GM23248 (cell line): ENCODE results near the gene SPEM1.

Experiments
- EZH2 ChIP-seq: fragments of 200-600 bp; sonication (generic); IDR thresholded peaks from 2 replicates; pipeline ENCODE4 v1.6.1; 2018; ENCODE audit warnings: antibody characterized with exemption, mild to moderate bottlenecking; ENCODE audit not compliant: insufficient read depth, poor library complexity, severe bottlenecking
- EZH2phosphoT487 ChIP-seq: fragments of 200-600 bp; sonication (generic); IDR thresholded peaks from 2 replicates; pipeline ENCODE4 v1.6.1; 2018; ENCODE audit warnings: antibody characterized with exemption, moderate library complexity, mild to moderate bottlenecking, low read depth; ENCODE audit not compliant: insufficient read depth

DNA sequence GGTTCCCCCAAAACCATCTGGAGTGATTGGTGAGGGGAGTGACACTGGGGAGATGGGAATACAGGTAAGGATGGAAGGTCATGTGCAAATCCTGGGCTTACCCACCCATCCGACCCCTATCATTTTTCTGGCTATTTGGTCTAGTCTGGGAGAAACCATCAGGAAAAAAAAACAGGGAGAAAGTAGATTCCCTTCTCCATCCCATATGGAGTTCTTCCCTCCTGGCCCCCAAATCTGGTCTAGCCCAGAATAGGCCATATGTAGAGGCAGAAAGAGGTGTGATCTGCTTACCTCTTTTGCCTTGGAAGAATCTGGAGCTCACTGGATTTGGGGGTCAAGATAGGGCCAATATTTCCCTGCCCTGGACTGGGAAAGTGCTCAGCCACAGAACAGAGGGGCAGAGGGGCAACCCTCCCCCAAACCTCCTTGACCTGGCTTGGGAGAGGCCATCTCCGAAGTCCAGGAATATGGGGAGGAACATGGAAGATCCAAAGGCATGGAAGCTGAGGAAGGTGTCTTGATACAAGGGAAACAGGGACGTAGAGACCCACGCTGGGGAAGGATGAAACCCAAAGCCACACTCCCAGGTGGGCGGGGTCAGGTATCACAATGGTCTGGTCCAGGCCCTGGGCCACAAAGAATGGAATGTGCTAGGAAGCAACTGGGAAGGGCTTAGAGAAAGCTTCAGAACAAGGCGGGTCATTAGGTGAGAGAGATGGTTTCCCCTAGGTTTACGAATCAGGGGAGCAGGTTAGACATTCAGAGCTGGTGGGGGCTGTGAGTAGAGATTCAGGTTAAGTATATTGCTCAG is 40.9 kb downstream of the SPEM1 start:
- TF ChIP-seq EZH2phosphoT487 = no peak
- no peak for TF ChIP-seq EZH2
